Measurements from ENCODE around the gene MRPL50. TPM values are rescaled to one million over a fixed set of nuclear protein-coding genes. Genes with fewer than 3 reads are reported as not detected.

MRPL50 gene
- total RNA-seq, 1 experiment from 2014 or later = 19.6 TPM

DNA sequence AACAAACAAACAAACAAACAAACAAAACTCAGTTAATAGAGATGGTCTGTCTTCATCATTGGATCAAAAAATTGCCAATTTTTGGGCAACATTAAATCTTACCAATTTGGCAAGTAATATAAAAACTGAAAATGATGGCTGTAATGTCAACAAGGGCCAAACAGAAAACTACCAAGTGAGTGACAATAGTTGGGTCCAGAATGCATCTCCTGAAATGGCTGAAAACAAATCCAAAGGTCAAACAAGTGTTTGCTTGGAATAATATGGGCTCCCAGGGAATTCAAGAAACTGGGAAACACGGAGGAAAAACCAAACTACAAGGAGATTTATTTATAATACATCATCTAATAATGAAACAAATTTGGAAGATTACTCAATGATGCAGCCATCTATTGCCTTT is 38.7 kb downstream of the MRPL50 start:
- no peaks in the 10 kb centered on the region; the same call in 1 of the 2 replicates for H3K36me3 Mint-ChIP-seq
- DNase-seq (ENCODE audit: low spot score) (no peak), ATAC-seq (no peak)
- POLR2A ChIA-PET = no interaction called here
- no peaks in the 10 kb centered on the region for H3K27me3 Mint-ChIP-seq (ENCODE audit: low read depth)
- H3K9me3 Mint-ChIP-seq = peaks cover 8% of the 10 kb centered on the region
- CTCF ChIA-PET = no interaction called here
- H3K4me3 Mint-ChIP-seq = no peak overlapping the region
- no peaks in the 10 kb centered on the region for H3K4me1 Mint-ChIP-seq
- TF ChIP-seq NFATC4 (CRISPR knock-in tag; IDR thresholded peaks at IDR 0.05) (no peak), MXD4 (CRISPR knock-in tag; IDR thresholded peaks at IDR 0.05; ENCODE audit: borderline replicate concordance) (no peak), PREB (CRISPR knock-in tag; IDR thresholded peaks at IDR 0.05; ENCODE audit: borderline replicate concordance) (no peak), ZNF416 (CRISPR knock-in tag; IDR thresholded peaks at IDR 0.05) (no peak), NR3C1 (CRISPR knock-in tag; conservative IDR thresholded peaks at IDR 0.05; ENCODE audit: low read depth) (no peak), NR1H2 (CRISPR knock-in tag; IDR thresholded peaks at IDR 0.05) (no peak), PRRX2 (CRISPR knock-in tag; IDR thresholded peaks at IDR 0.05) (no peak), GRHL2 (CRISPR knock-in tag; IDR thresholded peaks at IDR 0.05; ENCODE audit: insufficient replicate concordance, severe bottlenecking) (no peak), FOXK1 (CRISPR knock-in tag; IDR thresholded peaks at IDR 0.05) (no peak), RELA (CRISPR knock-in tag; IDR thresholded peaks at IDR 0.05; ENCODE audit: borderline replicate concordance) (no peak), FOXJ3 (CRISPR knock-in tag; IDR thresholded peaks at IDR 0.05; ENCODE audit: borderline replicate concordance) (no peak)
- TF ChIP-seq, protein P1, sequence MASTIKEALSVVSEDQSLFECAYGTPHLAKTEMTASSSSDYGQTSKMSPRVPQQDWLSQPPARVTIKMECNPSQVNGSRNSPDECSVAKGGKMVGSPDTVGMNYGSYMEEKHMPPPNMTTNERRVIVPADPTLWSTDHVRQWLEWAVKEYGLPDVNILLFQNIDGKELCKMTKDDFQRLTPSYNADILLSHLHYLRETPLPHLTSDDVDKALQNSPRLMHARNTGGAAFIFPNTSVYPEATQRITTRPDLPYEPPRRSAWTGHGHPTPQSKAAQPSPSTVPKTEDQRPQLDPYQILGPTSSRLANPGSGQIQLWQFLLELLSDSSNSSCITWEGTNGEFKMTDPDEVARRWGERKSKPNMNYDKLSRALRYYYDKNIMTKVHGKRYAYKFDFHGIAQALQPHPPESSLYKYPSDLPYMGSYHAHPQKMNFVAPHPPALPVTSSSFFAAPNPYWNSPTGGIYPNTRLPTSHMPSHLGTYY (CRISPR knock-in tag; IDR thresholded peaks at IDR 0.05) = no peak
- TF ChIP-seq, protein P2, sequence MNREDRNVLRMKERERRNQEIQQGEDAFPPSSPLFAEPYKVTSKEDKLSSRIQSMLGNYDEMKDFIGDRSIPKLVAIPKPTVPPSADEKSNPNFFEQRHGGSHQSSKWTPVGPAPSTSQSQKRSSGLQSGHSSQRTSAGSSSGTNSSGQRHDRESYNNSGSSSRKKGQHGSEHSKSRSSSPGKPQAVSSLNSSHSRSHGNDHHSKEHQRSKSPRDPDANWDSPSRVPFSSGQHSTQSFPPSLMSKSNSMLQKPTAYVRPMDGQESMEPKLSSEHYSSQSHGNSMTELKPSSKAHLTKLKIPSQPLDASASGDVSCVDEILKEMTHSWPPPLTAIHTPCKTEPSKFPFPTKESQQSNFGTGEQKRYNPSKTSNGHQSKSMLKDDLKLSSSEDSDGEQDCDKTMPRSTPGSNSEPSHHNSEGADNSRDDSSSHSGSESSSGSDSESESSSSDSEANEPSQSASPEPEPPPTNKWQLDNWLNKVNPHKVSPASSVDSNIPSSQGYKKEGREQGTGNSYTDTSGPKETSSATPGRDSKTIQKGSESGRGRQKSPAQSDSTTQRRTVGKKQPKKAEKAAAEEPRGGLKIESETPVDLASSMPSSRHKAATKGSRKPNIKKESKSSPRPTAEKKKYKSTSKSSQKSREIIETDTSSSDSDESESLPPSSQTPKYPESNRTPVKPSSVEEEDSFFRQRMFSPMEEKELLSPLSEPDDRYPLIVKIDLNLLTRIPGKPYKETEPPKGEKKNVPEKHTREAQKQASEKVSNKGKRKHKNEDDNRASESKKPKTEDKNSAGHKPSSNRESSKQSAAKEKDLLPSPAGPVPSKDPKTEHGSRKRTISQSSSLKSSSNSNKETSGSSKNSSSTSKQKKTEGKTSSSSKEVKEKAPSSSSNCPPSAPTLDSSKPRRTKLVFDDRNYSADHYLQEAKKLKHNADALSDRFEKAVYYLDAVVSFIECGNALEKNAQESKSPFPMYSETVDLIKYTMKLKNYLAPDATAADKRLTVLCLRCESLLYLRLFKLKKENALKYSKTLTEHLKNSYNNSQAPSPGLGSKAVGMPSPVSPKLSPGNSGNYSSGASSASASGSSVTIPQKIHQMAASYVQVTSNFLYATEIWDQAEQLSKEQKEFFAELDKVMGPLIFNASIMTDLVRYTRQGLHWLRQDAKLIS (CRISPR knock-in tag; IDR thresholded peaks at IDR 0.05; ENCODE audit: borderline replicate concordance) = no peak
- TF ChIP-seq, protein P3, sequence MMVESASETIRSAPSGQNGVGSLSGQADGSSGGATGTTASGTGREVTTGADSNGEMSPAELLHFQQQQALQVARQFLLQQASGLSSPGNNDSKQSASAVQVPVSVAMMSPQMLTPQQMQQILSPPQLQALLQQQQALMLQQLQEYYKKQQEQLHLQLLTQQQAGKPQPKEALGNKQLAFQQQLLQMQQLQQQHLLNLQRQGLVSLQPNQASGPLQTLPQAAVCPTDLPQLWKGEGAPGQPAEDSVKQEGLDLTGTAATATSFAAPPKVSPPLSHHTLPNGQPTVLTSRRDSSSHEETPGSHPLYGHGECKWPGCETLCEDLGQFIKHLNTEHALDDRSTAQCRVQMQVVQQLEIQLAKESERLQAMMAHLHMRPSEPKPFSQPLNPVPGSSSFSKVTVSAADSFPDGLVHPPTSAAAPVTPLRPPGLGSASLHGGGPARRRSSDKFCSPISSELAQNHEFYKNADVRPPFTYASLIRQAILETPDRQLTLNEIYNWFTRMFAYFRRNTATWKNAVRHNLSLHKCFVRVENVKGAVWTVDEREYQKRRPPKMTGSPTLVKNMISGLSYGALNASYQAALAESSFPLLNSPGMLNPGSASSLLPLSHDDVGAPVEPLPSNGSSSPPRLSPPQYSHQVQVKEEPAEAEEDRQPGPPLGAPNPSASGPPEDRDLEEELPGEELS (CRISPR knock-in tag; IDR thresholded peaks at IDR 0.05) = no peak
- TF ChIP-seq, protein P4, sequence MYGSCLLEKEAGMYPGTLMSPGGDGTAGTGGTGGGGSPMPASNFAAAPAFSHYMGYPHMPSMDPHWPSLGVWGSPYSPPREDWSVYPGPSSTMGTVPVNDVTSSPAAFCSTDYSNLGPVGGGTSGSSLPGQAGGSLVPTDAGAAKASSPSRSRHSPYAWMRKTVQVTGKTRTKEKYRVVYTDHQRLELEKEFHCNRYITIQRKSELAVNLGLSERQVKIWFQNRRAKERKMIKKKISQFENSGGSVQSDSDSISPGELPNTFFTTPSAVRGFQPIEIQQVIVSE (CRISPR knock-in tag; IDR thresholded peaks at IDR 0.05; ENCODE audit: borderline replicate concordance) = no peak
- TF ChIP-seq, protein P5, sequence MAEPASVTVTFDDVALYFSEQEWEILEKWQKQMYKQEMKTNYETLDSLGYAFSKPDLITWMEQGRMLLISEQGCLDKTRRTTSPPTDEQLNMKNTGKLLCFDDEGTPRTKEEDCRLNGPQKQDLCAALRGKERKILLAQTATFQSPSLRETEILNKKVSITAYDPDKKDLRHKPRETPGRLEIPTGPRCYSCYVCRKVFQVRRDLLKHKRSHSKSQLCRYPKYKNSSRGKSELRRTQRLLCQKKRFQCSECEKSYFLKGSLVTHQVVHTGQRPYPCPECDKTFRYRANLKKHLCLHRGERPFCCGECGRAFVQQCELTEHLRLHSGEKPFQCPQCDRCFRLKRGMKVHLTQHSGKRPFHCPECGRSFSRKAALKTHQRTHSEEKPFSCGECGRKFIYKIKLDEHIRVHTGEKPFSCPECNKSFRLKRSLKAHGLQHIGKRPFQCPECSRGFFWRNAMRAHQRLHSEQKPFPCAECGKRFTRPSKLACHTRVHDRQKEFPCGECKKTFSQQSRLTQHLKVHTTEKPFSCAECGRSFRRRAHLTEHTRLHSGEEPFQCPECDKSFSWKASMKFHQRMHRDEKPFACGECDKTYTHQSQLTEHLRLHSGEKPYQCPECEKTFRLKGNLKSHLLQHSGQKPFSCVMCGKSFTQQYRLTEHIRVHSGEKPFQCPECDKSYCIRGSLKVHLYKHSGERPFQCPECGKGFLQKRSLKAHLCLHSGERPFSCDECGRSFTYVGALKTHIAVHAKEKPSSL (CRISPR knock-in tag; conservative IDR thresholded peaks at IDR 0.05) = no peak
- TF ChIP-seq, protein P6, sequence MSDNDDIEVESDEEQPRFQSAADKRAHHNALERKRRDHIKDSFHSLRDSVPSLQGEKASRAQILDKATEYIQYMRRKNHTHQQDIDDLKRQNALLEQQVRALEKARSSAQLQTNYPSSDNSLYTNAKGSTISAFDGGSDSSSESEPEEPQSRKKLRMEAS (CRISPR knock-in tag; IDR thresholded peaks at IDR 0.05) = no peak
- H3K27ac Mint-ChIP-seq = no peak overlapping the region
